IMR-90 (cell line): ENCODE measurements around the gene NANOS3.

Experiments used
- BHLHE40 ChIP-seq: fragments of 150-350 bp; IDR thresholded peaks from 2 replicates; pipeline ENCODE4 v1.6.1; 2016; ENCODE audit warnings: mild to moderate bottlenecking, low read depth, low read length
- CEBPB ChIP-seq: IDR thresholded peaks from 2 replicates; pipeline ENCODE4 v1.6.1; 2012; ENCODE audit warnings: low read depth, low read length, improper control_type of control experiment
- MAFK ChIP-seq: IDR thresholded peaks from 2 replicates; pipeline ENCODE4 v1.6.1; 2012; ENCODE audit warnings: low read depth, low read length, improper control_type of control experiment
- MAZ ChIP-seq: IDR thresholded peaks from 2 replicates; pipeline ENCODE4 v1.6.1; 2012; ENCODE audit warnings: low read depth, mild to moderate bottlenecking, low read length, improper control_type of control experiment, moderate library complexity, borderline replicate concordance
- MXI1 ChIP-seq: IDR thresholded peaks from 2 replicates; pipeline ENCODE4 v1.6.1; 2012; ENCODE audit warnings: low read depth, mild to moderate bottlenecking, low read length, moderate library complexity, borderline replicate concordance
- NFE2L2 ChIP-seq: fragments of 150-350 bp; IDR thresholded peaks from 2 replicates; pipeline ENCODE4 v1.6.1; 2016; ENCODE audit warnings: low read depth, mild to moderate bottlenecking, low read length
- POLR2A ChIP-seq: IDR thresholded peaks from 2 replicates; pipeline ENCODE4 v1.6.1; 2012; ENCODE audit warnings: mild to moderate bottlenecking, low read depth, low read length
- RAD21 ChIP-seq: IDR thresholded peaks from 2 replicates; pipeline ENCODE4 v1.6.1; 2012; ENCODE audit warnings: low read length, improper control_type of control experiment
- RCOR1 ChIP-seq: IDR thresholded peaks from 2 replicates; pipeline ENCODE4 v1.6.1; 2012; ENCODE audit warnings: mild to moderate bottlenecking, low read length, improper control_type of control experiment; ENCODE audit not compliant: insufficient replicate concordance
- RFX5 ChIP-seq: IDR thresholded peaks from 2 replicates; pipeline ENCODE4 v1.8.0; 2012; ENCODE audit warnings: low read depth, mild to moderate bottlenecking, low read length, moderate library complexity
- SMC3 ChIP-seq: fragments of 150-350 bp; IDR thresholded peaks from 2 replicates; pipeline ENCODE4 v1.6.1; 2016; ENCODE audit warnings: low read depth, mild to moderate bottlenecking, antibody characterized with exemption, low read length, moderate library complexity
- TF ChIP-seq, protein P1 (sequence below): conservative IDR thresholded peaks from 2 replicates; pipeline ENCODE4 v1.5.1; 2012; ENCODE audit warnings: mild to moderate bottlenecking, low read depth, low read length, improper control_type of control experiment
- TF ChIP-seq, protein P2 (sequence below): fragments of 150-350 bp; IDR thresholded peaks from 2 replicates; pipeline ENCODE4 v1.6.1; 2017; ENCODE audit warnings: mild to moderate bottlenecking, antibody characterized with exemption, low read length, low read depth
- TF ChIP-seq, protein P3 (sequence below): fragments of 150-350 bp; IDR thresholded peaks from 2 replicates; pipeline ENCODE4 v1.6.1; 2016; ENCODE audit warnings: low read depth, mild to moderate bottlenecking, low read length, moderate library complexity, borderline replicate concordance

DNA sequence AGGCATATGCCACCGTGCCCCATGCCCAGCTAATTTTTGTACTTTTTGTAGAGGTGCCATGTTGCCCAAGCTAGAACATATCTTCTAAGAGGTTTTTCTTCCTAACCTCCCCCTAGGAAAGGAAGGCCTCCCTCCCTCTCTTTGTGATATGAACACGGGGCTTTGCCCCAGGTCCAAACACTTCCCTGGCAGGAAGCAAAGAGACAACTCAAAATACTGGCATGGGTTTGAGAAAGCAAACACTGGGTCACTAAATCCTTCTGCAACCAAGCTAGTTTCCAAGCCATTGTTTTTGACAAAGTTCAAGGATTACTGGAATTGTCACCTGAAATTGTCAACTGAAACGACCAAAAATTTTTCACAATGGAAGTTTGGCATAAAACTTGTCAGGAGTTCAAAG, 37.8 kb downstream of the NANOS3 start:
- TF ChIP-seq, protein P1, sequence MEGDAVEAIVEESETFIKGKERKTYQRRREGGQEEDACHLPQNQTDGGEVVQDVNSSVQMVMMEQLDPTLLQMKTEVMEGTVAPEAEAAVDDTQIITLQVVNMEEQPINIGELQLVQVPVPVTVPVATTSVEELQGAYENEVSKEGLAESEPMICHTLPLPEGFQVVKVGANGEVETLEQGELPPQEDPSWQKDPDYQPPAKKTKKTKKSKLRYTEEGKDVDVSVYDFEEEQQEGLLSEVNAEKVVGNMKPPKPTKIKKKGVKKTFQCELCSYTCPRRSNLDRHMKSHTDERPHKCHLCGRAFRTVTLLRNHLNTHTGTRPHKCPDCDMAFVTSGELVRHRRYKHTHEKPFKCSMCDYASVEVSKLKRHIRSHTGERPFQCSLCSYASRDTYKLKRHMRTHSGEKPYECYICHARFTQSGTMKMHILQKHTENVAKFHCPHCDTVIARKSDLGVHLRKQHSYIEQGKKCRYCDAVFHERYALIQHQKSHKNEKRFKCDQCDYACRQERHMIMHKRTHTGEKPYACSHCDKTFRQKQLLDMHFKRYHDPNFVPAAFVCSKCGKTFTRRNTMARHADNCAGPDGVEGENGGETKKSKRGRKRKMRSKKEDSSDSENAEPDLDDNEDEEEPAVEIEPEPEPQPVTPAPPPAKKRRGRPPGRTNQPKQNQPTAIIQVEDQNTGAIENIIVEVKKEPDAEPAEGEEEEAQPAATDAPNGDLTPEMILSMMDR = no peak
- no peak for TF ChIP-seq POLR2A
- no peak for TF ChIP-seq MXI1
- no peak for TF ChIP-seq CEBPB
- TF ChIP-seq RAD21 = no peak
- TF ChIP-seq, protein P2, sequence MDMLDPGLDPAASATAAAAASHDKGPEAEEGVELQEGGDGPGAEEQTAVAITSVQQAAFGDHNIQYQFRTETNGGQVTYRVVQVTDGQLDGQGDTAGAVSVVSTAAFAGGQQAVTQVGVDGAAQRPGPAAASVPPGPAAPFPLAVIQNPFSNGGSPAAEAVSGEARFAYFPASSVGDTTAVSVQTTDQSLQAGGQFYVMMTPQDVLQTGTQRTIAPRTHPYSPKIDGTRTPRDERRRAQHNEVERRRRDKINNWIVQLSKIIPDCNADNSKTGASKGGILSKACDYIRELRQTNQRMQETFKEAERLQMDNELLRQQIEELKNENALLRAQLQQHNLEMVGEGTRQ = no peak
- no peak for TF ChIP-seq BHLHE40
- TF ChIP-seq RCOR1 = no peak
- no peak for TF ChIP-seq RFX5
- no peak for TF ChIP-seq SMC3
- TF ChIP-seq, protein P3, sequence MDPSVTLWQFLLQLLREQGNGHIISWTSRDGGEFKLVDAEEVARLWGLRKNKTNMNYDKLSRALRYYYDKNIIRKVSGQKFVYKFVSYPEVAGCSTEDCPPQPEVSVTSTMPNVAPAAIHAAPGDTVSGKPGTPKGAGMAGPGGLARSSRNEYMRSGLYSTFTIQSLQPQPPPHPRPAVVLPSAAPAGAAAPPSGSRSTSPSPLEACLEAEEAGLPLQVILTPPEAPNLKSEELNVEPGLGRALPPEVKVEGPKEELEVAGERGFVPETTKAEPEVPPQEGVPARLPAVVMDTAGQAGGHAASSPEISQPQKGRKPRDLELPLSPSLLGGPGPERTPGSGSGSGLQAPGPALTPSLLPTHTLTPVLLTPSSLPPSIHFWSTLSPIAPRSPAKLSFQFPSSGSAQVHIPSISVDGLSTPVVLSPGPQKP = no peak
- no peak for TF ChIP-seq MAFK
- TF ChIP-seq NFE2L2 = no peak
- no peak for TF ChIP-seq MAZ
